GM15510 (cell line): Measurements from ENCODE around the gene ANKLE2.

Experiments used
- POLR2A ChIP-seq: IDR thresholded peaks from 3 replicates; pipeline ENCODE4 v1.6.1; 2011; ENCODE audit warnings: borderline replicate concordance; ENCODE audit not compliant: insufficient read length; ENCODE audit errors: extremely low read depth

ANKLE2 gene

DNA sequence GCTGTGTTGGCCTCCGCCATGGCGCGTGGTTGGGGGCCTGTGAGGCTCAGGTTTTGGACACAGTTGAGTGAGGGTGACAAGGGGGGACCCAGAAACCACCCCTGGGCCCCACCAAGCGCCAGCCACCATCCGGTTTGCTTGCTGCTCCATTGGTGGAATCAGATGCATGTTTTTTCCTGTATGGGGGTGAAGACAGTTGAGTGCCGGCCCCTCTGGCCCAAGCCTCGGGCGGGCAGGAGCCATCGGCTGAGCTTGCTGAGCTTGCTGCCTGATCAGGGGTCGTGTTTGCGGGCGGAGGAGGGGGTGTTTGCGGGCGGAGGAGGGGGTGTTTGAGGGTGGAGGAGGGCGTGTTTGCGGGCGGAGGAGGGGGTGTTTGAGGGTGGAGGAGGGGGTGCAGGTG is 44.6 kb downstream of the ANKLE2 start:
- TF ChIP-seq POLR2A: no peak

DNA sequence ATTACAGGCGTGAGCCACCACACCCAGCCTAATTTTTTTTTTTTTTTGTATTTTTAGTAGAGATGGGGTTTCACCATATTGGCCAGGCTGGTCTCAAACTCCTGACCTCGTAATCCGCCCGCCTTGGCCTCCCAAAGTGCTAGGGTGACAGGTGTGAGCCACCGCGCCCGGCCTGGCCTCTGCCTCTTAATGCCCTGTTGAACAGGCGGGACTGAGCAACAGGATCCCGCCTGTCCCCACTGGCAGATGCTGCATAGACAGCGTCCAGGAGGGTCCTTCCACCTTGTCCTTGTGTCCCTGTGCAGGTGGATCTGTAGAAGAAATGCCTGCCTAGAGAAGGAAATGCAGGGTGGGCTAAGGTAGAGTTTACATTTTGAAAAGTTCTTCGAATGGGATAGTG is 45.3 kb downstream of the ANKLE2 start:
- TF ChIP-seq POLR2A: no peak

DNA sequence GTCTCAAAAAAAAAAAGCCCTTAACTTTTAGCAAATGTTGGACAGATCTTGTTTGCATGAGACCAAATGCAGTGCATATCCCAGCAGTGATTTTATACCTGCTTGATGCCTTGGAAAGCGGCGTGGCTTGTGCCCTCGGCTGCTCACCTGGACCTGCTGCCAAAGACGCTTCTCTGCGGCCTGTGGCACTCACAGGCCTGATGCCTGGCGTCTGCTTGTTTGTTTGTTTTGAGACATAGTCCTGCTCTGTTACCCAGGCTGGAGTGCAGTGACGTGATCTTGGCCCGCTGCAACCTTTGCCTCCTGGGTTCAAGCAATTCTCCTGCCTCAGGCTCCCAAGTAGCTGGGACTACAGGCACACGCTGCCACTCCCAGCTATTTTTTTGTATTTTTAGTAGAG is 45.8 kb downstream of the ANKLE2 start:
- TF ChIP-seq POLR2A: no peak

DNA sequence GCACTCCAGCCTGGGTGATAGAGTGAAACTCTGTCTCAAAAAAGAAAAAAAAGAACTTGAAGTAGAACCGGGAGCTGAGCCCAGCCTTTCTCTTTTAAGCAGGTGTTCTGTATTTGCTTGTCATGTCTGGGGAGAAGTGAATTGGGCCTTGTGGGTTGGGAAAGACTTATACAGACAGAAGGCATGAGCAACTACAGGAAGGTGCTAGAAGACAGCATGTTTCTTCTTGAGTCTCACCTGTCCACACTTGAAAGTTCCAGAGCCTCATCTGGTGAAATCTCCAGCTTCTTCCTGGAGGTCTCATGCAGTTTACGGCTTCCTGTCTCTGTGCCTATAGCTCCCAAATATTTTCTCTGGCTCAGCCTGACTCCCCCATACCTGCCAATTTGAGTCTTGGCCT is 48.5 kb downstream of the ANKLE2 start:
- TF ChIP-seq POLR2A: no peak

DNA sequence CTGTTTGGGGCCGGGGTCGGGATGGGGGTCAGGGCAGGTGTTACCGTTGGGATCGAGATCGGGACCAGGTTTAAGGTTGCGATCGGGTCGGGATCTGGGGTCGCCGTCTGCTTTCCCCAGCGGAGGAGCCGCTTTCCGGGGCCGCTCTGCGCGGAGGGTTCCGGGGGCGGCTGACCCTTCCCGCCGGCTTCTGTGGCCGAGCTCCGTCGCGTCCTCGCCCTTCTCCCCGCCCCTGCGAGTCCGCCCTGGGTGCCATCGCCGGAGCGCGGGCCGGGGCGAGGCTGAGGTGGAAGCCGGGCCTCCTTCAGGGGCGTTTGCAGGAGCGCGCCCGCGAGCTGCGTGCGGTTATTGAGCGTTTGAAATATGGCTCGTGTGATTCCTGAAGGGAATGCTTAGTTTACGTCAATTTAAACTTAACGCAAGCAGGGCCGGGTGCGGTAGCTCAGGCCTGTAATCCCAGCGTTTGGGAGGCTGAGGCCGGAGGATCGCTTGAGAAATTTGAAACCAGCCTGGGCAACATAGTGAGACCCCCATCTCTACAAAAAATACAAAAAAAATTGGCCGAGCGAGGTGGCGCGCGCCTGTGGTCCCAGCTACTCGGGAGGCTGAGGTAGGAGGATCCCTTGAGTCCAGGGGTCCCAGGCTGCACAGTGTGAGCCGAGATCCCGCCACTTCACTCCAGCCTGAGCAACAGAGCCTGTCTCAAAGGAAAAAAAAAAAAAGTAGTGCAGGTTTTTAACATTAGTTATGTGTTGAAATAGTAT is 50.4 kb downstream of the ANKLE2 start:
- no peak for TF ChIP-seq POLR2A

DNA sequence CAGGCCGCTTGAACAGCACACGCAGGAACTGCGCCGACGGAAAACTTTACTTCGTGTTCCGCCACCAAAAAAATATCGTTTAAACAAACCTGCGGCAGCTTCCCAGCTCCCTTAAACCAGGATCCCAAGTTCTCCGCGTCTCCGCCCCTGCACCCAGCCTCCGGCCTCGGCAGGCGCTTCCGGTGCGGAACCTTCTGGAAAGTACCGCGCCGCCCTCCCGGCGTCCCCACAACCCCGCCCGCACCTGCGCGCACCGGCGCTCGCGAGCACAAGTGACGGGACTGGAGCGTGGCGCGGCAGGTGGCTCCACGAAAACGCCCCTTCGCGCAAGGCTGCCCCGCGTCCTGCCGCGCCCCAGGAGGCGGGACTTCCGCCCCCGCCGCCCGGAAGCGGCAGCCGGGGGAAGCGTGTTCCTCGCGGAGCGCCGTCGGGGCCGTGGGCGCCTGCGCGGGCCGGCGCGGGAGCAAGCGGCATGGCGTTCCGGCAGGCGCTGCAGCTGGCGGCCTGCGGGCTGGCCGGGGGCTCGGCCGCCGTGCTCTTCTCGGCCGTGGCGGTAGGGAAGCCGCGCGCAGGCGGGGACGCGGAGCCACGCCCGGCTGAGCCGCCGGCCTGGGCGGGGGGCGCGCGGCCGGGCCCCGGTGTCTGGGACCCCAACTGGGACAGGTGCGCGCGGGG is 51.1 kb downstream of the ANKLE2 start, which contains the start of gene PGAM5:
PGAM5 (plus strand) TSS at position 438 of the 675 bp plus-strand sequence; CDS start at position 473, 35 bp downstream.
- peak; percentile 91 for TF ChIP-seq POLR2A

DNA sequence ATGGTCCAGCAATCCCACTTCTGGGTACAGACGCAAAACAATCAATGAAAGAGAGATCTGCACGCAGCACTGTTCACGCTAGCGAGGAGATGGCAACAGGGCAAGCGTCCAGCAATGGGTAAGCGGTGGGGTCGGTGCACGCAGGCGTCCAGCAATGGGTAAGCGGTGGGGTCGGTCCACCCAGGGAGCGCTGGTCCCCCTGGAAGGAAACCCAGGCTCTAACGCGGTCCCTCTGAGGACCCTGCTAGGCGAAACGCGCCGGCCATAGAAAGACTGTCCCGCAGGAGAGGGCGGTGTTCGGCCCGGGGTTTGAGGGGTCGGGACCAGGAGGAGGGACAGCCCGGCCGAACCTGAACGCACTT is 51.6 kb downstream of the ANKLE2 start:
- no peak for TF ChIP-seq POLR2A

DNA sequence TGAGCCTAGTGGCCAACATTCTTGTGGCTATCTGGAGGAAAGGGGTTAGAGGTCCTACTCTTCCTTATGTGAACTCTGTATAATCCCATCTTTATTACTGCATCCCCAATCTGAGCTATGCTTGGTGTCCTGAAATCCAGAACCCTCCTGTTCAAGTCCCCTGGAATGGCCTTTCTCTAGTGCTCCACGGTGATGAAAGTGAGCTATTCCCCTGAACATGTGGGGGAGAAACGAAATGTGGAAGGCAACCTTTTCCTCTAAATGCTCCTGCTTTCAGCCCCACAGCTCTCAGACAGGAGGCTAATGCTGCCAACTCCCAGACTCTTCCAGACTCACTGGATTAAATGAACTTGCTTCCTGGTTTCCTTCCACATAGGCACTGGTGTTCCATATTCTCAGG is 53.5 kb downstream of the ANKLE2 start:
- TF ChIP-seq POLR2A: no peak

DNA sequence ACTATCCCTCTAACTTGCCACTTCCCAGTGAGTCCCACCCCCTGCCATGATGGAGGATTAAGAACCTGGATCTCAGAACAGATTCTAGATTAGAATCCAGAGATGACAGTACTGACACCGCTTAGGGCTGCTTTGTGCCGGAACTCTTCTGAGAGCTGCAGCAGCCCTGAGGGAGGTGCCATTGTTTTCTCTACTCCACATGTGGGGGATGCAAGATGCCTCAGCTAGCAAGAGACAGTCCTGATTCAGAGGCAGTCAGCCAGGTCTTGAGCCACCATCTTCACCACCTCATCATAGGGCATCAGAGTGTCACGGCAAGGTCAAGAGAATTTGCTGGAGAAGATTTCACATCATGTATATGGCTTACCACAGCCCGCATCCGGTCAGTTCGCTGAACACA is 54.4 kb downstream of the ANKLE2 start:
- no peak for TF ChIP-seq POLR2A

DNA sequence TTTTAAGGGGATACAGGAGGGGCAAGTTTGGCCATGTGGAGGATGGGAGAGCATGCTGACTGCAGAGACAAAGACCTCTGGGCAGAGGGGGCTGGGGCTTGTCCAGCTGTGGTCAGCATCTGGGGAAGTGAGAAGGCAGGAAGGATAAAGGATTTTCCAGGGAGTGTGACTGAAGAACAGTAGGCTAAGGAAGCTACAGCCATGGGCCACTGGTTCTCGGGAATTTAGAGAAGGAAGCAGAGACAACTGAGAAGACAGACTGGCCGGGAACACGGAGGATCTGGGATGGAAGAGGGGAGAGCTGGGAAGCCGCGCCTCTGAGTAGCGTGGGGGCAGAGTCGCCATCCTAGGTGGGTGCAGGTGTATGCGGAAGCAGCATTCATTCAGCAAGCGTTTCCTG is 58.0 kb downstream of the ANKLE2 start:
- TF ChIP-seq POLR2A: no peak

DNA sequence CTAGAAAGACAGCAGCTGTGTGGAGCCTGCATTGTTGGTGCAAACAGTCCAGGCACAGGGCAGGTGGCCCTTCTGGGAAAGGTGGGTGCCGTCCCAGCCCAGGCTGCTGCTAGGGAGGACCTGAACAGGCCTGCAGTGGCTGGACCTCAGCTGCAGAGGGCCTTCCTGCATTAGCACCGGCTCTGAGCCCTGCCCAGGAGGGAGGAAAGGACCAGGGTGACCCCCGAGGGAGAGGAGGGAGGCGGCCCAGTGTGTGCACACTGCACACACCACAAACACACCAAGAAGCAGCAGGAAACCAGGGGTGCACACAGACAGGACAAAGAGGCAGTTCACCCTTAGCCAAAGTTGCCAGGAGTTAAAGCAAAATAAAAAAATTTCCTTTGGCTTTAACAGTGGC is 59.0 kb downstream of the ANKLE2 start:
- TF ChIP-seq POLR2A: no peak

DNA sequence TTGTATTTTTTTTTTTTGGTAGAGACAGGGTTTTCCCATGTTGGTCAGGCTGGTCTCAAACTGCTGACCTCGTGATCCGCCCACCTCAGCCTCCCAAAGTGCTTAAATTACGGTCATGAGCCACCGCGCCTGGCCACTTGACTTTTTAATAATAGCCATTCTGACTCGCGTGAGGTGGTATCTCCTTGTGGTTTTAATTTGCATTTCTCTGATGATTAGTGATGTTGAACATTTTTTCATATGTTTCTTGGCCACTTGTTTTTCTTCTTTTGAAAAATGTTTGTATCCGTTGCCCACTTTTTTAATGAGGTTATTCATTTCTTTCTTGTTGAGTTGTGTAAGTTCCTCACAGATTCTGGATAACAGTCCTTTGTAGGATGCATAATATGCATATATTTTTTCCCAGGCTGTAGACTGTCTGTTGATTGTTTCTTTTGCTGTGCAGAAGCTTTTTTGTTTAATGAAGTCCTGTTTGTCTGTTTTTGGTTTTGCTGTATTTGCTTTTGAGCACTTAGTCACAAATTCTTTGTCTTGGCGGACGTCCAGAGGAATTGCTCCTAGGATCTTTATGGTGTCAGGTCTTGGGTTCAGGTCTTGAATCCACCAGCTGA is 61.3 kb downstream of the ANKLE2 start:
- TF ChIP-seq POLR2A: no peak

DNA sequence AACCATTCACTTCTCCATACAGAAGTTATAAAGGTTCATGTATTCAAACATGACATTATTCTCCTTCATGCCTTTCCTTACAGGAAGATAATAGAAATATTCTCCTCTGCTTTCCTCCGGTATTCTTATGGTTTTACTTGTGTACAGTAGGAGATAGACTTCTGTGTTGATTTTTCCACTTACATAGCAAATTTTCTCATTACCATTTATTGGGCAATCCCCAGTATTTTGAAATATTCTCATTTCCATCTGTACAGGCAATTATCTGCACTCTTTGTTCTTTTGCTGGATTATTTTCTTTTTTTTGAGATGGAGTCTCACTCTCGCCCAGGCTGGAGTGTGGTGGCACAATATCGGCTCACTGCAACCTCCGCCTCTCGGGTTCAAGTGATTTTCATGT is 63.3 kb downstream of the ANKLE2 start:
- TF ChIP-seq POLR2A: no peak

DNA sequence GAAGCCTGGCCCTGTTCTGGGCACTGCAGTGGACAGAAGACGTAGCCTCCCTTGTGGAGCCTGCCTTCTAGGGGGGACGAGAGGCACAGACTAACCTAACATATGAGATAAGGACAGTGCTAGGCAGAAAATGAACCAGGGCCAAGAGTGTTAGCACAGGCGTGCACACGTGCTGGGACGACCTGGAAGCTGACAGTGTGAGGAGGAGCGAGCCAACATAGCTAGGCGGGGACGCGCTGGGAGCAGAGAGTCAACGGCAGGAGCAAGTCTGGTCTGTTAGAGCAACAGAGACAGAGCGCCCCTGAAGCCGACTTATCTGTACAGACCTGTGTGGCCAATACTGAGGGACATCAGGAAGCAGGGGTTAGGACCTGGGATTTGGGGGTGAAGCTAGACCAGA is 66.2 kb downstream of the ANKLE2 start:
- TF ChIP-seq POLR2A: no peak

DNA sequence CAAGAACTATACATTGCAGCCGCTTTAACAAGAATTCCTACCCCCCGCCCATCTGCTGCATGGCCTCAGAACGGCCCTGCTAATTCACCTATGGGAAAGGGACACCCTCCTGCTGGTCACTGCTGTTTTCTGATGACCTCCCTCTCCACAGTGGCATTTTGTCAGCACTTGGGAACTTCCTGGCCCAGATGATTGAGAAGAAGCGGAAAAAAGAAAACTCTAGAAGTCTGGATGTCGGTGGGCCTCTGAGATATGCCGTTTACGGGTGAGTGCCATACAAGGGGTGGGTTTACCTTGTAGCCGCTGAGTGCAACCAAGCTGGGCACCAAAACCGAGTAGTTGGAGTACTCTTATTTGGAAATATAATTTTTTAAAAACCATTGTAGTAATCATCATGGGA is 71.5 kb downstream of the ANKLE2 start:
- no peak for TF ChIP-seq POLR2A

DNA sequence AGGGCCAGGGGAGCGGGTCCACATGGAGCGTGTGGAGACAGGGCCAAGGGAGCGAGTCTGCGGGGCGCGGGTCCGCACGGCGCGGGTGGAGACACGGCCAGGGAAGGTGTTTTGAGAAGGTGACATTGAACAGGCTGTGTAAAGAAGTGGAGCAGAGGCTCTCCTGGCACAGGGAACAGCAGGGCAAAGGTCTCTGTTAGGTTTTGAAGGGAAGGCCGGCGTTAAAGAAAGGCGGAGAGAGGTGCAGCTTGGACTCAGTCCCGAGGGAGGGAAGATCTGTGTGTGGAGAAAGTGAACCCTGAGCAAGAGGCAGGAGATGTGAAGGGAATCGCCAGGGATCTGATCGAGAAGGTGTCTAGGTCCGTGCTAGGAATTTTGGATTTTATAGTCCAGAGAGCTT is 72.4 kb downstream of the ANKLE2 start:
- no peak for TF ChIP-seq POLR2A
